Nephron (organoid): ENCODE results near the gene TTC17.

Experiments
- H3K27ac Mint-ChIP-seq, 3 experiments: 2 replicates each; pipeline ENCODE4 v1.8.0; 2020; ENCODE audit warnings: mixed read lengths in 3 of 3, mild to moderate bottlenecking in 2 of 3, moderate library complexity in 1 of 3
- H3K27me3 Mint-ChIP-seq: 2 replicates; pipeline ENCODE4 v1.8.0; 2021; ENCODE audit warnings: low read depth, mild to moderate bottlenecking, moderate library complexity, mixed read lengths
- H3K36me3 Mint-ChIP-seq: 2 replicates; pipeline ENCODE4 v1.8.0; 2020; ENCODE audit warnings: low read depth, mixed read lengths
- H3K4me1 Mint-ChIP-seq: 2 replicates; pipeline ENCODE4 v1.8.0; 2020; ENCODE audit warnings: mixed read lengths
- H3K4me3 Mint-ChIP-seq, 3 experiments: 2 replicates each; pipeline ENCODE4 v1.8.0; 2020; ENCODE audit warnings: mild to moderate bottlenecking in 3 of 3, mixed read lengths in 3 of 3, moderate library complexity in 2 of 3
- H3K9me3 Mint-ChIP-seq: 2 replicates; pipeline ENCODE4 v1.8.0; 2020; ENCODE audit warnings: mixed read lengths
- CTCF ChIP-seq, 3 experiments: fragments of 200-600 bp; sonication (generic); IDR thresholded peaks; one replicate each; pipeline ENCODE4 v1.5.0; 2021; ENCODE audit warnings: antibody characterized with exemption in 3 of 3; ENCODE audit not compliant: unreplicated experiment in 3 of 3

TTC17 gene

GRCh38 chr11:43523632-43524031 lies 164.9 kb downstream of the TTC17 start:
- no peak overlapping the region for H3K27ac Mint-ChIP-seq
- no peaks in the 10 kb centered on the region for H3K4me1 Mint-ChIP-seq
- H3K9me3 Mint-ChIP-seq, result peaks cover 5% of the 10 kb centered on the region
- no peaks in the 10 kb centered on the region for H3K36me3 Mint-ChIP-seq
- no peak for TF ChIP-seq CTCF (IDR thresholded peaks at IDR 0.05; ENCODE audit: unreplicated experiment in 3 of 3)
- peaks cover 16% of the 10 kb centered on the region for H3K27me3 Mint-ChIP-seq
- H3K4me3 Mint-ChIP-seq, result no peak overlapping the region

- Mint-ChIP-seq H3K27me3 (peaks cover 11% of the 10 kb centered on the region), H3K9me3 (no peaks in the 10 kb centered on the region), H3K4me3 (no peak overlapping the region), H3K27ac (no peak overlapping the region), H3K4me1 (no peaks in the 10 kb centered on the region), H3K36me3 (no peaks in the 10 kb centered on the region)
- no peak for TF ChIP-seq CTCF (IDR thresholded peaks at IDR 0.05; ENCODE audit: unreplicated experiment in 3 of 3)
These were observed 173.3 kb downstream of the TTC17 start for GRCh38 chr11:43532041-43532440.

GRCh38 chr11:43537833-43538615 lies 179.3 kb downstream of the TTC17 start:
- H3K9me3 Mint-ChIP-seq, result peaks cover 4% of the 10 kb centered on the region
- peaks cover 37% of the 10 kb centered on the region for H3K27me3 Mint-ChIP-seq
- H3K27ac Mint-ChIP-seq, result no peak overlapping the region
- H3K4me3 Mint-ChIP-seq, result no peak overlapping the region
- no peaks in the 10 kb centered on the region for H3K36me3 Mint-ChIP-seq
- H3K4me1 Mint-ChIP-seq, result no peaks in the 10 kb centered on the region
- TF ChIP-seq CTCF (IDR thresholded peaks at IDR 0.05; ENCODE audit: unreplicated experiment in 3 of 3), result no peak

- peaks cover 49% of the 10 kb centered on the region for H3K27me3 Mint-ChIP-seq
- TF ChIP-seq CTCF (IDR thresholded peaks at IDR 0.05; ENCODE audit: unreplicated experiment in 3 of 3), result no peak
- H3K36me3 Mint-ChIP-seq, result no peaks in the 10 kb centered on the region
- H3K4me1 Mint-ChIP-seq, result no peaks in the 10 kb centered on the region
- no peak overlapping the region for H3K4me3 Mint-ChIP-seq
- peaks cover 10% of the 10 kb centered on the region for H3K9me3 Mint-ChIP-seq
- no peak overlapping the region for H3K27ac Mint-ChIP-seq
These were observed 183.3 kb downstream of the TTC17 start for GRCh38 chr11:43541993-43542392.

- Mint-ChIP-seq H3K27me3 (peaks cover 44% of the 10 kb centered on the region), H3K9me3 (peaks cover 10% of the 10 kb centered on the region), H3K4me3 (no peak overlapping the region), H3K27ac (no peak overlapping the region), H3K4me1 (no peaks in the 10 kb centered on the region), H3K36me3 (no peaks in the 10 kb centered on the region)
- TF ChIP-seq CTCF (IDR thresholded peaks at IDR 0.05; ENCODE audit: unreplicated experiment in 3 of 3), result no peak
These were observed 184.3 kb downstream of the TTC17 start for GRCh38 chr11:43542750-43543712.
